Activated CD8-positive, alpha-beta memory T cell treated with anti-CD3 and anti-CD28 coated beads, Interleukin-2, amount 10 ng/mL, durations not matched to agents 7 days and 5 days (primary cell): ENCODE results near the gene ACYP1. TPM values are rescaled to one million over a fixed set of nuclear protein-coding genes. Genes with fewer than 3 reads are reported as not detected.

Source experiments
- ATAC-seq: fragments of 150-1000 bp; cut with Tn5 transposase; one replicate; pipeline ENCODE4 v1.10.0; 2021; ENCODE audit warnings: moderate library complexity
- CTCF ChIA-PET: fragments of 350-600 bp; sonication (Branson Sonifier 250); formaldehyde crosslinking; loops from one replicate; lab custom pipeline; 2021; ENCODE audit warnings: antibody characterized with exemption; lab: Charles Lee
- DNase-seq: peaks from one replicate; pipeline ENCODE4 v3.0.0-alpha.2; 2020
- H3K27ac Mint-ChIP-seq: one replicate; pipeline ENCODE4 v1.8.0; 2021; ENCODE audit warnings: mild to moderate bottlenecking, mixed read lengths
- H3K27me3 Mint-ChIP-seq: one replicate; pipeline ENCODE4 v1.8.0; 2021; ENCODE audit warnings: mixed read lengths
- H3K36me3 Mint-ChIP-seq: one replicate; pipeline ENCODE4 v1.8.0; 2021; ENCODE audit warnings: mild to moderate bottlenecking, mixed read lengths
- H3K4me1 Mint-ChIP-seq: one replicate; pipeline ENCODE4 v1.8.0; 2021; ENCODE audit warnings: mixed read lengths
- H3K4me3 Mint-ChIP-seq: one replicate; pipeline ENCODE4 v1.8.0; 2021; ENCODE audit warnings: mild to moderate bottlenecking, moderate library complexity, mixed read lengths
- H3K9me3 Mint-ChIP-seq: one replicate; pipeline ENCODE4 v1.8.0; 2022; ENCODE audit warnings: low read depth, mixed read lengths
- total RNA-seq, 2 experiments: library from RNA; stranded (reverse); gene quantifications; one replicate each; pipeline ENCODE4 v1.2.3, GENCODE V29; 2021

The ACYP1 gene
- total RNA-seq, 2 experiments from 2014 or later = 45.2 to 59.5 TPM

DNA sequence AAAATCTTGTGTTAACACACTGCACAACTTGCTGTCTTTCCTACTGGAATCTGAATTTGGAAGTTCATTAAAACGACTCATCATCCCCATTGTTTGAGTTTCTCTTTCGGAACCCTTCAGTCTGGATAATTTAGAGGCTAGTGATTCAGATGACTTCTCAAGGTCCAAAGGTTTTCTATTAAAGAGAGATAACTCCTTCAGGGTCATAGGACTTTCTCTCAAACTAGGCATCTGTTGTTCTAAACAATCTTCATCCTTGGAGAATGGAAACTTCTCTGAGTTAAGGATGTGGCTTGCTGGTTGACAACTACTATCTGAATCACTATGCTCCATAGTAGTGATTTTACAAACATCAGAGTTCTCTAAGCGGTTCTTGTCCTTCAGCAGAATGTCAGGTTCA lies 16.9 kb downstream of the ACYP1 start:
- peak; percentile 34 for ATAC-seq

DNA sequence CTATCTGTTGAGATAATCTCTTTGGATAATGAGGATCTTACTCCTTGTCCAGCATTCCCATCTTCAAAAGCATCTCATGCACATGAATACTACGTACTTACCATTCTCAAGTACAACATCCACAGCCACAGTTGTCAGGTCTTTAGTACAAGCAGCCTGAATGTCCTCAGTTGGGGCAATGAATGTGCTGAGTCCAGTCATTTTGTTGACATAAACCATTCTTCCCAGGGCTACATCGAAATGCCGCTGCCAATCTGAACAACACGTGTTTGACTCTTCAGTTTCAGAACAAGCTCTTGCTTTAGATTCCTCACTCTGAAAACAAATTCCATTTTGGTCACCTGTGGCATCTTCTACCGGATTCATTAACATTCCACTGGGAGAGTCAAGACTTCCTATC lies 17.5 kb downstream of the ACYP1 start:
- no peaks in the 10 kb centered on the region for H3K27me3 Mint-ChIP-seq
- H3K27ac Mint-ChIP-seq = no peak overlapping the region
- CTCF ChIA-PET = interaction anchor here (0.7 kb wide), 1 partner anchor 12 kb away, joined by 3 read pairs; no protein-coding TSS in a partner anchor
- no peak overlapping the region for H3K4me3 Mint-ChIP-seq
- ATAC-seq = no peak
- H3K4me1 Mint-ChIP-seq = peaks cover 49% of the 10 kb centered on the region
- peaks cover 22% of the 10 kb centered on the region for H3K36me3 Mint-ChIP-seq
- H3K9me3 Mint-ChIP-seq = no peaks in the 10 kb centered on the region
- no peak for DNase-seq

More for the DNA sequence above, 16.9 kb downstream of the ACYP1 start:
- Mint-ChIP-seq H3K27ac (no peak overlapping the region), H3K9me3 (no peaks in the 10 kb centered on the region), H3K4me1 (peaks cover 54% of the 10 kb centered on the region), H3K27me3 (no peaks in the 10 kb centered on the region), H3K4me3 (no peak overlapping the region), H3K36me3 (peaks cover 24% of the 10 kb centered on the region)
- CTCF ChIA-PET = no interaction called here
- no peak for DNase-seq

DNA sequence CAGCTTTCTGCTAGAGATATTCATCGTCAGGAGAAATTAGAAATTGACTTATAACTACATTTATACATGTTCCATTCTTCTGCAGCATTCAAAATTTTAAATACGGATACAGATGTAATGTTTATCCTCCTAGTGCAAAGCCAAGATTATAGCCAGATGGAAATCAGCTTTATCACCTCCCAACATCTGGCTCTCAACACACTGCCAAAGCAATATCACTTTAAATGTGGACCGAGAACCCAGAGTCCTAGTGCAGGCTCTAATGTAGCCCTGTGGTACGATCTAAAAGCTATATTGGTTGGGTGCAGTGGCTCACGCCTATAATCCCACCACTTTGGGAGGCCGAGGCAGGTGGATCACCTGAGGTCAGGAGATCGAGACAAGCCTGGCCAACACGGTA lies 19.1 kb downstream of the ACYP1 start:
- peaks cover 23% of the 10 kb centered on the region for H3K36me3 Mint-ChIP-seq
- CTCF ChIA-PET = interaction anchor here (0.7 to 1.4 kb wide), 4 partner anchors 9 to 98 kb away, joined by 3 to 4 read pairs (median 3); partner anchors contain the start of gene ACYP1
- H3K4me3 Mint-ChIP-seq = no peak overlapping the region

DNA sequence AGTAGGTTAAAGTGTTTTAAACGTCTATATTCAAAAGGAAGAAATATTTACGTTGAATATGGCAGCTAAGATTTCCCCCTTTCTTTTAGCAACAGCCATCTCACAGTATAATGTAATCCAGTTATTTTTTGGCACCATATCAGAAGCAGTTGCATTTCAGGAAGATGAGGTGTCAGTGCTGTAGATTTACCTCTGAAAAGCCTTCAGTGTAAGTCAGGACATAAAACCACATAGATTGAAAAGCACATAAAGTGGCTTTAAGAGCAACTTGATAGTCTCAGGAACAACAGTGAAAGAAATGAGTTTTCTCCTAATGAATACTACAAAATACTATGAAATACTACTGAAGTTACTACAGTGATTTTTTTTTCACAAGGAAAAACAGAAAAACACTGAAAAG lies 19.5 kb downstream of the ACYP1 start:
- CTCF ChIA-PET = interaction anchor here (1.4 kb wide), 1 partner anchor 44 kb away, joined by 4 read pairs; no protein-coding TSS in a partner anchor
- peaks cover 36% of the 10 kb centered on the region for H3K4me1 Mint-ChIP-seq
- ATAC-seq = no peak
- DNase-seq = no peak
- no peak overlapping the region for H3K27ac Mint-ChIP-seq
- no peaks in the 10 kb centered on the region for H3K9me3 Mint-ChIP-seq
- H3K4me3 Mint-ChIP-seq = no peak overlapping the region
- H3K36me3 Mint-ChIP-seq = peaks cover 18% of the 10 kb centered on the region
- H3K27me3 Mint-ChIP-seq = no peaks in the 10 kb centered on the region

More for the DNA sequence above, 19.1 kb downstream of the ACYP1 start:
- no peak for DNase-seq
- Mint-ChIP-seq H3K27me3 (no peaks in the 10 kb centered on the region), H3K27ac (no peak overlapping the region), H3K9me3 (no peaks in the 10 kb centered on the region), H3K4me1 (peaks cover 37% of the 10 kb centered on the region)
- no peak for ATAC-seq

DNA sequence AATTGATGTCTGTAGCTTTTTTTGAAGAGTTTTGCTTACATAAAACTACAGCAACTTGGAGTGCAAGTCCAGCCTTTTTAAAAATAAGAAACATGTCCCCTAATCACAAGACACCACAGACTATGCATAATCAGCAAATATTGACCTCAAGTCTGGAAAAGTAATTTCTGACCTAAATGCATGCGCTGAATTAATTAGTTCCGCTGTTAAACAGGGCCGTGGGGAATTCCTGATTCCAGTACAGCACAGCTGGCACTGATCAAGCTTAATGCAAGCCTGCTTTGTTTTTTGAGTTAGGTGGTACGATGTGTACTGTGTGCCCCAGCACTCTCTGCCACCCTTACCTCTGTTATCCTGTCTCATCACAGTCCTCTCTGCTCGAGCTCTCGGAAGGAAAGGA lies 21.8 kb downstream of the ACYP1 start:
- Mint-ChIP-seq H3K4me3 (no peak overlapping the region), H3K9me3 (no peaks in the 10 kb centered on the region), H3K27ac (no peak overlapping the region), H3K27me3 (no peaks in the 10 kb centered on the region), H3K36me3 (peaks cover 12% of the 10 kb centered on the region), H3K4me1 (peaks cover 21% of the 10 kb centered on the region)
- CTCF ChIA-PET = interaction anchor here (0.6 kb wide), 2 partner anchors 246 to 666 kb away, joined by 3 read pairs; no protein-coding TSS in a partner anchor
- ATAC-seq = no peak
- no peak for DNase-seq

DNA sequence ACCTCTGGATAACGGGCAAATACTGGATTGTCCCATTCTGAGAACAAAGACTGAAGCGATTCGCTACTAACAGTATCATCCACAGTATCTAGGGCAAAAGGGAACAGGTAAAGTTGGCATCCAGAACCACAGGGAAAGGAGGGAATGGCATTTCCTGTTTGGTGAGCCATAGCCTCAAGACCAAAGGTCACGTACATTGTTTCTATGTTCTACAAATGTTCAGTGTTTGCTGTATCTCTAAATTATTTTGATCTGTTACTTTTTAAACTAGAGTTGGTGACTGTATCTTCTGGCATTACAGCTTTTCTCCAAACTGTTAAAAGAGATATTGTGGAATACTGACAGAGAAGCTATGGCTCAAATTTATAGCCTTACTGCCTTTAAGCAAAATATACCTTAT lies 22.2 kb downstream of the ACYP1 start:
- CTCF ChIA-PET = interaction anchor here (0.6 kb wide), 1 partner anchor 245 kb away, joined by 3 read pairs; no protein-coding TSS in a partner anchor
- H3K27ac Mint-ChIP-seq = no peak overlapping the region

DNA sequence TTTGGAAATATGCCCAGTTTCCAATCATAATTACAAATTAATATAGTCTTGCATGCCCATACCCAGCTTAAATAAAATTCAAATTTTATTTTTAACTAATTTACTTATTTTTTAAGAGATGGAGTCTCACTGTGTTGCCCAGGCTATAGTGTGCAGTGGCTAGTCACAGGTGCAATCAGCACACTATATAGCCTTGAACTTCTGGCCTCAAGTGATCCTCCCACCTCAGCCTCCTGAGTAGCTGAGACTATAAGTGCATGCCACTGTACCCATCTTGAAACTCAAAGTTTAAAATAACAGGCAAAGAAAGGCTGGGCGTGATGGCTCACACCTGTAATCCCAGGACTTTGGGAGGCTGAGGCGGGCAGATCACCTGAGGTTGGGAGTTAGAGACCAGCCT lies 22.9 kb downstream of the ACYP1 start:
- DNase-seq (no peak), ATAC-seq (no peak)
- peaks cover 15% of the 10 kb centered on the region for H3K36me3 Mint-ChIP-seq
- H3K4me3 Mint-ChIP-seq = no peak overlapping the region
- H3K4me1 Mint-ChIP-seq = peaks cover 11% of the 10 kb centered on the region
- no peak overlapping the region for H3K27ac Mint-ChIP-seq
- H3K27me3 Mint-ChIP-seq = no peaks in the 10 kb centered on the region
- CTCF ChIA-PET = interaction anchor here (0.8 kb wide), 1 partner anchor 47 kb away, joined by 3 read pairs; no protein-coding TSS in a partner anchor
- H3K9me3 Mint-ChIP-seq = no peaks in the 10 kb centered on the region

More for the DNA sequence above, 22.2 kb downstream of the ACYP1 start:
- Mint-ChIP-seq H3K9me3 (no peaks in the 10 kb centered on the region), H3K4me3 (no peak overlapping the region), H3K4me1 (peaks cover 17% of the 10 kb centered on the region), H3K36me3 (peaks cover 15% of the 10 kb centered on the region), H3K27me3 (no peaks in the 10 kb centered on the region)
- ATAC-seq (no peak), DNase-seq (no peak)

DNA sequence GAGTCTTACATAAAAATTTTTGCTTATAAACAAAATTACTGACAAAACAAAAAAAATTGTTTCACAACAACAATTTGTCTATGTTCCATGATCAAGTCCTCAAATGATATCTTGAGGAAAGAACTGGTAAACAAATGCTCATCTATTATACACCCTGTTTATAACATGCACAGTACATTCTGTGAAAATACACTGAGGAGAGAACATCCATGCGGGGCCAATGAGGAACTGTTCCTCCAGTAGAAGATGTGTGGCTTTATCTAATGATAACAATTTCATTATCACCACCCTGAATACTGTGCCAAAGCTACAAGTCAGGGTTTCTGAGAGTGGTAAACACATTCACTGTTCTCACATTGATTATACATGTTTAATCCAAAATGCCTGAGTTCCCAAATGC lies 23.3 kb downstream of the ACYP1 start:
- DNase-seq (no peak), ATAC-seq (no peak)
- H3K36me3 Mint-ChIP-seq = peaks cover 15% of the 10 kb centered on the region
- H3K4me3 Mint-ChIP-seq = no peak overlapping the region
- CTCF ChIA-PET = interaction anchor here (0.6 to 0.8 kb wide), 2 partner anchors 48 to 63 kb away, joined by 3 read pairs; no protein-coding TSS in a partner anchor
- H3K4me1 Mint-ChIP-seq = peaks cover 9% of the 10 kb centered on the region
- H3K9me3 Mint-ChIP-seq = no peaks in the 10 kb centered on the region
- H3K27ac Mint-ChIP-seq = no peak overlapping the region
- H3K27me3 Mint-ChIP-seq = no peaks in the 10 kb centered on the region

DNA sequence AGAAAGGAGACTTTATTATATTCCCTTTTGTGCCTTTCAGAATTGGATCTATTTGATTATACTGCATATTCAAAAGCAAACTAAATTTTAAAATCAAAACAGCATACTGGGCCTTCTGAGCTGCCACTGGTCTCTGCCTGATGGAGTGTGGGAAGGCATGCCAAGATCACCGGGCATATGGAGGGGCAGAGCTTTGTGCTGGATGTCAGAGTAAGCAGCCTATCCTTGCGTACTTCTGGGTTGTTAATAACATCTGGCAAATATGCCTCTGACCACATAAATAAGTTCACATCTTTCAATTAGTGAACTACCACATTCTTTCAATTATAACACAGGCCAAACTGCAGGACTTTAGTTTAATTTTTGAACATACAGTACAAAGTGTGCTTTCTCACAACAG lies 30.9 kb downstream of the ACYP1 start:
- CTCF ChIA-PET = interaction anchor here (0.8 to 1.4 kb wide), 2 partner anchors 16 to 74 kb away, joined by 3 read pairs; no protein-coding TSS in a partner anchor
- Mint-ChIP-seq H3K4me1 (no peaks in the 10 kb centered on the region), H3K36me3 (peaks cover 30% of the 10 kb centered on the region), H3K4me3 (no peak overlapping the region), H3K27me3 (no peaks in the 10 kb centered on the region), H3K9me3 (no peaks in the 10 kb centered on the region), H3K27ac (no peak overlapping the region)
- ATAC-seq (no peak), DNase-seq (no peak)

DNA sequence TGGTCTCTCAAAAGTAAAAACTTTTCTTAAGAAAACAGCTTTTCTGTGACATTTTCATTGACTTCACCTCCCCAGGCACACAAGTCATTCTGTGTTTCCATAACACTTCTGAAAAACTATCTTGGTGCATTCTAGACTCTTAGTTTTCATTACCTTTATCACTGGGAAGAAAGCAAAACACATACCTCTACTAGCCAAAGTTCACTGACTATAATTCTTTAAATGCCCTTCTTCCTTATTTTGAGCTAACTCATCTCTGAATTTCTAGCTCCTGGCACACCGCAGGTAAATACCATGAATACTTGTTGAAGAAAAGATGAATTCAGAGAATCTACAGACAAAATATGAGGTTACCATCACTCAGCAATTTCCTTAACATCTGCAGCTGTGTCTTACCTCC lies 33.7 kb downstream of the ACYP1 start:
- Mint-ChIP-seq H3K9me3 (no peaks in the 10 kb centered on the region), H3K27ac (no peak overlapping the region), H3K36me3 (peaks cover 22% of the 10 kb centered on the region), H3K4me3 (no peak overlapping the region), H3K4me1 (no peaks in the 10 kb centered on the region), H3K27me3 (no peaks in the 10 kb centered on the region)
- DNase-seq = no peak
- CTCF ChIA-PET = interaction anchor here (0.6 kb wide), 1 partner anchor 152 kb away, joined by 3 read pairs; no protein-coding TSS in a partner anchor
- ATAC-seq = no peak

DNA sequence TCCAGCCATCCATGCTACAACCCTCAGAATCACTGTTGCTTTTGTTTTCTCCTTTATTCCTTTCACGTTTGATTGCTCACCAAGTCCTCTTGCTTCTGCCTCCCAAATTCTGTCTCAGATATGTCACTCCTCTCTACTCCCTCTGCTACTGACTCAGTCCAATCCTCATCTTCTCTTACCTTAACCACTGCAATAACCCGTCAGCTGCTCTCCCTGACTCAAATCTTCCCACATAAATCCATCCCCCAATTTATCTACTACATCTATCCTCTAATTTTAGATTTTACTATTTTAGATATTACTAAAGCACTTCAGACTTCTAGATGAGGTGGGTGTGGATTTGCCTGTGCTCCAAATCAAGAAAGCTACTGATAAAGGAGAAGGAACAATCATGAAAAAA lies 37.9 kb downstream of the ACYP1 start:
- no peak for ATAC-seq
- CTCF ChIA-PET = no interaction called here
- no peak for DNase-seq
- Mint-ChIP-seq H3K27ac (no peak overlapping the region), H3K4me1 (no peaks in the 10 kb centered on the region), H3K4me3 (no peak overlapping the region), H3K9me3 (no peaks in the 10 kb centered on the region), H3K27me3 (no peaks in the 10 kb centered on the region), H3K36me3 (peaks cover 22% of the 10 kb centered on the region)

DNA sequence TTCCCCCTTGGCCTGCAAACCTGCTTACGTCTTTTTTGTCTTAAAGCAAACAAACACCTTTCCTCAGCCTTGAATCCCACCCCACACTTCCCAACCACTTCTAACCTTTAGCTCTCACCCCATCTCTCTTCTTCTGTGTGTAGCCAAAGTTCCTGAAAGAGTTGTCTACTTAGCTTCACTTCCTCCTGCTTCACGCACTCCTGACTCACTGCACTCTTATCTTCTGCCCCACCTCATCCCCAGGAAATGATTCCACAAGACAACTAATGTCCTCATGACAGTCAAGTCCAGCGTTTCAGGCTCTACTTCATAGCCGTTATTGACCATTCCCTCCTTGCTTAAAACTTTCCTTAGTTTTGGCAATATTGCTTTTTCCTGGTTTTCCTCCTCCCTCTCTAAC lies 38.7 kb downstream of the ACYP1 start:
- H3K4me3 Mint-ChIP-seq = no peak overlapping the region
- H3K36me3 Mint-ChIP-seq = peaks cover 20% of the 10 kb centered on the region
- H3K27me3 Mint-ChIP-seq = no peaks in the 10 kb centered on the region
- CTCF ChIA-PET = interaction anchor here (1.5 to 3.3 kb wide), 6 partner anchors 11 to 164 kb away, joined by 3 to 15 read pairs (median 5); no protein-coding TSS in a partner anchor
- no peaks in the 10 kb centered on the region for H3K4me1 Mint-ChIP-seq
- no peak for DNase-seq
- H3K9me3 Mint-ChIP-seq = no peaks in the 10 kb centered on the region
- H3K27ac Mint-ChIP-seq = no peak overlapping the region
- ATAC-seq = no peak

DNA sequence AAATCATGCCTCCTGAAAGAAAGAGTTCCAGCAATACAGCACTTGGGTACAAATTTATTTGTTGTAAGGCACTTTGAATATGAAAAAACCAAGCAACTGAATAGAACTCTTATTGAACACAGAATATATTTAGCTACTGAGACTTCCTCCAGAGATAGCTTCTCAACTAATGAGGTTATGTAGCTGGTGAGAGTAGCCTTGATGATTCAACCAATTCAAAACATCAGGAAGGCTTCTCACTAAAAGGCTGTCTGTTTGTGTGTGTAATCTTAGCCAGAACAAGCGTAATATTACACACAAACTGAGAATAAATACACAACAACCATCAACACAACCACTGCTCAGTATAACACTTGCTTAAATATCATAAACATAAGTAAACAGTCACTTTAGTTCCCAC lies 40.7 kb downstream of the ACYP1 start:
- Mint-ChIP-seq H3K4me3 (no peak overlapping the region), H3K4me1 (no peaks in the 10 kb centered on the region), H3K36me3 (peaks cover 22% of the 10 kb centered on the region), H3K9me3 (no peaks in the 10 kb centered on the region), H3K27me3 (no peaks in the 10 kb centered on the region), H3K27ac (no peak overlapping the region)
- DNase-seq (no peak), ATAC-seq (no peak)
- CTCF ChIA-PET = interaction anchor here (0.8 to 3.3 kb wide), 11 partner anchors 11 to 162 kb away, joined by 3 to 15 read pairs (median 3); no protein-coding TSS in a partner anchor

DNA sequence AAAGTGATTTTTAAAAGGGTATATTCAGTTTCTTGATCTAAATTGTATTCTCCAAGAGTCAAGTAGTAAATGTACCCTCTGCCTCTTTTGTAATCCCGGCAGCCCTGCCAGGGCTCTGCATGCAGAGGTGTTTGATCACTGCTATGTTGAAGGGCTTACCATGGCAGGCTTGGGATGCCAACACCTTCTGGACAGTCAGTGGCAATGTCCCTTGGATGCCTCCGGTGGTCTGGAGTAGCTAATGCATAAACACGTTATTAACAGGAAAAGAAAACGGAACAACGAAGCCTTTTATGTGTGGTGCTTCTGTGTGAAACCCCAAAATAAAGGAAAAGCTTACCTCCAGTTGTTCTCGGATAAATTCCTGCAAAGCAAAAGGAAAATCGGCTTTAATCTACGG lies 41.2 kb downstream of the ACYP1 start:
- Mint-ChIP-seq H3K9me3 (no peaks in the 10 kb centered on the region), H3K4me1 (no peaks in the 10 kb centered on the region), H3K27ac (no peak overlapping the region), H3K27me3 (no peaks in the 10 kb centered on the region), H3K4me3 (no peak overlapping the region), H3K36me3 (peaks cover 24% of the 10 kb centered on the region)
- ATAC-seq (peak; percentile 45), DNase-seq (no peak)
- CTCF ChIA-PET = interaction anchor here (0.8 to 3.3 kb wide), 11 partner anchors 11 to 162 kb away, joined by 3 to 15 read pairs (median 3); no protein-coding TSS in a partner anchor
